GM18507 (cell line): Measurements from ENCODE around the gene CALCOCO2.
"Not testable (repeated sequence)": the region's sequence is repeated elsewhere in the genome, so short reads cannot be mapped to it uniquely, and the experiment has no call there.

Experiments
- DNase-seq: peaks from one replicate; pipeline ENCODE4 v3.0.0; 2011; ENCODE audit warnings: low read depth; ENCODE audit not compliant: insufficient read length; ENCODE audit errors: extremely low spot score
- FAIRE-seq: peaks from 2 replicates; lab custom pipeline; 2011; peaks lifted over from hg19 to GRCh38; lab: Jason Lieb, UNC

CALCOCO2 gene

GRCh38 chr17:48818361-48818841, 12.4 kb upstream of the CALCOCO2 start:
- DNase-seq (no peak), FAIRE-seq (no peak)

- DNase-seq (no peak), FAIRE-seq (no peak)
Measured at GRCh38 chr17:48819466-48819865, 11.4 kb upstream of the CALCOCO2 start.

GRCh38 chr17:48820936-48821335, 9.9 kb upstream of the CALCOCO2 start:
- not testable (repeated sequence) for DNase-seq, FAIRE-seq

- DNase-seq, result no peak
- no peak for FAIRE-seq
Measured at GRCh38 chr17:48825446-48826381, 5.1 kb upstream of the CALCOCO2 start.

GRCh38 chr17:48831549-48831883, 681 bp downstream of the CALCOCO2 start:
- FAIRE-seq, result no peak
- no peak for DNase-seq

- DNase-seq (no peak), FAIRE-seq (no peak)
Measured at GRCh38 chr17:48834973-48835372, 4.1 kb downstream of the CALCOCO2 start.

- peak; percentile 15 for FAIRE-seq
- no peak for DNase-seq
Measured at GRCh38 chr17:48835971-48836370, 5.1 kb downstream of the CALCOCO2 start.

- not testable (repeated sequence) for DNase-seq
- FAIRE-seq, result peak; percentile 77
Measured at GRCh38 chr17:48837458-48837857, 6.6 kb downstream of the CALCOCO2 start.

- no peak for DNase-seq
- FAIRE-seq, result no peak
Measured at GRCh38 chr17:48840441-48840840, 9.6 kb downstream of the CALCOCO2 start.

GRCh38 chr17:48841395-48841831, 10.6 kb downstream of the CALCOCO2 start:
- DNase-seq, result peak; percentile 37
- peak; percentile 98 for FAIRE-seq

- FAIRE-seq, result no peak
- DNase-seq, result no peak
Measured at GRCh38 chr17:48842746-48843145, 11.9 kb downstream of the CALCOCO2 start.

- DNase-seq (no peak), FAIRE-seq (no peak)
Measured at GRCh38 chr17:48843187-48843900, 12.5 kb downstream of the CALCOCO2 start.

- no peak for FAIRE-seq
- no peak for DNase-seq
Measured at GRCh38 chr17:48850792-48851323, 20.0 kb downstream of the CALCOCO2 start.

- DNase-seq, result no peak
- no peak for FAIRE-seq
Measured at GRCh38 chr17:48854774-48855476, 24.1 kb downstream of the CALCOCO2 start.

- no peak for FAIRE-seq
Measured at GRCh38 chr17:48856122-48856821, 25.4 kb downstream of the CALCOCO2 start.

GRCh38 chr17:48860034-48860433, 29.2 kb downstream of the CALCOCO2 start:
- FAIRE-seq, result no peak
- no peak for DNase-seq

More at GRCh38 chr17:48856122-48856821, 25.4 kb downstream of the CALCOCO2 start:
- no peak for DNase-seq

- no peak for FAIRE-seq
- DNase-seq, result no peak
Measured at GRCh38 chr17:48860456-48860855, 29.6 kb downstream of the CALCOCO2 start.

GRCh38 chr17:48868916-48869500, 38.2 kb downstream of the CALCOCO2 start:
- DNase-seq (no peak), FAIRE-seq (no peak)
